HepG2 (cell line): ENCODE results near the gene BACH2. TPM values are rescaled to one million over a fixed set of nuclear protein-coding genes. Genes with fewer than 3 reads are reported as not detected.

ENCODE experiments used
- ATAC-seq: fragments of 200-7000 bp; cut with Tn5 transposase; 3 replicates; pipeline ENCODE4 v1.9.1; 2020; ENCODE audit warnings: mild to moderate bottlenecking, moderate library complexity
- BruUV-seq: library from RNA; stranded (reverse); fragments of 400-500 nt; replicated peaks from 2 replicates; lab custom pipeline; 2021; lab: Mats Ljungman, UMichigan
- CTCF ChIA-PET: fragments of 300-600 bp; formaldehyde crosslinking; extraction: SDS; loops from one replicate; lab custom pipeline; 2021; ENCODE audit warnings: low total read pairs, inconsistent platforms, low intra/inter-chr PET ratio; lab: Yijun Ruan, JAX
- POLR2A ChIA-PET: fragments of 350-600 bp; sonication (Branson Sonifier 250); formaldehyde crosslinking; loops from one replicate; lab custom pipeline; 2020; ENCODE audit warnings: antibody characterized with exemption, inconsistent platforms; lab: Yijun Ruan, JAX
- DNase-seq: peaks from one replicate; pipeline ENCODE4 v3.0.0-alpha.2; 2015; ENCODE audit warnings: low spot score
- FAIRE-seq: peaks from 3 replicates; lab custom pipeline; 2011; peaks lifted over from hg19 to GRCh38; lab: Jason Lieb, UNC
- H2AFZ ChIP-seq: one replicate; pipeline ENCODE4 v1.6.1; 2011; ENCODE audit warnings: low read length, inconsistent platforms
- H3K27ac ChIP-seq: fragments of 300-600 bp; 3 replicates; pipeline ENCODE4 v1.8.0; 2011; ENCODE audit warnings: mixed run types, mild to moderate bottlenecking, mixed read lengths, low read length, inconsistent platforms; ENCODE audit not compliant: insufficient read depth; ENCODE audit errors: extremely low read length
- H3K27me3 ChIP-seq, 2 experiments: fragments of 200-600 bp in 1 of 2; 2 replicates in 1 of 2; 3 replicates in 1 of 2; pipeline versions ENCODE4 v1.6.0 to v1.8.0; 2011; ENCODE audit warnings: low read length in 2 of 2, mild to moderate bottlenecking in 2 of 2, moderate library complexity in 2 of 2, inconsistent platforms in 1 of 2; ENCODE audit not compliant: insufficient read depth in 2 of 2, control insufficient read depth in 1 of 2
- H3K36me3 ChIP-seq, 2 experiments: fragments of 200-600 bp in 1 of 2; replicated peaks in 1 of 2; 2 replicates in 1 of 2; 3 replicates in 1 of 2; pipeline versions ENCODE4 v1.5.1 to v1.8.0; 2011; ENCODE audit warnings: low read length in 2 of 2, inconsistent platforms in 1 of 2; ENCODE audit not compliant: insufficient read depth in 2 of 2, control insufficient read depth in 1 of 2
- H3K4me1 ChIP-seq: 2 replicates; pipeline ENCODE4 v1.5.1; 2012; ENCODE audit warnings: low read length, inconsistent platforms; ENCODE audit not compliant: insufficient read depth
- H3K4me2 ChIP-seq: 2 replicates; pipeline ENCODE4 v1.6.0; 2011; ENCODE audit warnings: low read depth, low read length, inconsistent platforms
- H3K4me3 ChIP-seq, 3 experiments: fragments of 200-600 bp in 1 of 3; sonication (generic), shearing (Covaris generic) in 1 of 3; replicated peaks in 1 of 3; 2 replicates each; pipeline ENCODE4 v1.5.1; 2011 to 2016; ENCODE audit warnings: low read length in 3 of 3, inconsistent platforms in 2 of 3, low read depth in 2 of 3, mild to moderate bottlenecking in 2 of 3, control low read depth in 1 of 3, mixed read lengths in 1 of 3; ENCODE audit not compliant: insufficient read depth in 1 of 3
- H3K79me2 ChIP-seq: one replicate; pipeline ENCODE4 v1.6.1; 2011; ENCODE audit warnings: low read length, inconsistent platforms; ENCODE audit not compliant: insufficient read depth
- H3K9ac ChIP-seq: 2 replicates; pipeline ENCODE4 v1.6.0; 2011; ENCODE audit warnings: mild to moderate bottlenecking, low read depth, low read length, inconsistent platforms; ENCODE audit not compliant: insufficient read depth
- H3K9me3 ChIP-seq: 2 replicates; pipeline ENCODE4 v1.5.1; 2012; ENCODE audit warnings: mild to moderate bottlenecking, low read length
- H4K20me1 ChIP-seq: 2 replicates; pipeline ENCODE4 v1.6.0; 2011; ENCODE audit warnings: inconsistent platforms, mild to moderate bottlenecking, low read length, moderate library complexity; ENCODE audit not compliant: insufficient read depth
- ARHGAP35 ChIP-seq: sonication (generic); formaldehyde crosslinking; IDR thresholded peaks from 2 replicates; pipeline ENCODE4 v1.9.0; 2022; ENCODE audit warnings: mild to moderate bottlenecking, inconsistent platforms, moderate library complexity, missing genetic modification reagents, borderline replicate concordance
- RBM39 ChIP-seq: fragments of 200-400 bp; formaldehyde crosslinking; IDR thresholded peaks from one replicate; pipeline ENCODE4 v1.6.1; 2018; ENCODE audit warnings: antibody characterized with exemption, mild to moderate bottlenecking, low read depth, low read length; ENCODE audit not compliant: poor library complexity, severe bottlenecking
- ZNF12 ChIP-seq: sonication (generic); formaldehyde crosslinking; IDR thresholded peaks from 2 replicates; pipeline ENCODE4 v1.5.0; 2020; ENCODE audit warnings: missing genetic modification reagents
- ZNF382 ChIP-seq: sonication (generic); formaldehyde crosslinking; IDR thresholded peaks from 2 replicates; pipeline ENCODE4 v1.5.0; 2020; ENCODE audit warnings: missing genetic modification reagents, mild to moderate bottlenecking, borderline replicate concordance
- ZSCAN22 ChIP-seq: sonication (generic); formaldehyde crosslinking; IDR thresholded peaks from 2 replicates; pipeline ENCODE4 v1.4.0; 2020; ENCODE audit warnings: mild to moderate bottlenecking, missing genetic modification reagents
- WGBS: methylation state at CpG from one replicate; pipeline ENCODE4 v1.1.6; 2017; ENCODE audit warnings: low lambda C conversion rate; 5-methylcytosine and 5-hydroxymethylcytosine counted together
- in situ Hi-C: cut with HindIII; loops from 2 replicates; pipeline ENCODE4 v1.10.0; 2017; ENCODE audit warnings: low pct_unique_long_range_greater_than_20kb; ENCODE audit not compliant: extremely low pct_ligation_motif_present
- intact Hi-C: fragments of 100-400 bp; cut with micrococcal nuclease; formaldehyde crosslinking; loops from one replicate; pipeline ENCODE4 v1.10.0; 2022; ENCODE audit not compliant: unreplicated experiment
- polyA plus RNA-seq, 8 experiments: library from polyadenylated mRNA; depleted of rRNA in 3 of 8; stranded (reverse) in 7 of 8; unstranded in 1 of 8; fragments of >200 nt; fragmentation: Illumina TruSeq in 4 of 8; extraction: Trizol in 4 of 8; gene quantifications; 2 replicates each; pipeline versions ENCODE4 v1.2.1 to v1.2.3, GENCODE V29; 2011 to 2016; ENCODE audit warnings: low read depth in 4 of 8, missing spikeins in 1 of 8, mixed read lengths in 1 of 8; ENCODE audit not compliant: insufficient read depth in 1 of 8
- total RNA-seq, 5 experiments: library from RNA; depleted of rRNA; stranded (reverse); fragments of >200 nt; fragmentation: Illumina TruSeq; extraction: Trizol; gene quantifications; 2 replicates each; pipeline ENCODE4 v1.2.3, GENCODE V29; 2016; ENCODE audit warnings: low read depth in 1 of 5
- TF ChIP-seq, protein P1 (sequence below): sonication (generic); formaldehyde crosslinking; IDR thresholded peaks from 2 replicates; pipeline ENCODE4 v1.9.0; 2021; ENCODE audit warnings: missing genetic modification reagents, mild to moderate bottlenecking, borderline replicate concordance
- TF ChIP-seq, protein P2 (sequence below): IDR thresholded peaks from 2 replicates; pipeline ENCODE4 v1.6.1; 2018; ENCODE audit warnings: missing genetic modification reagents

BACH2 gene
- total and polyA plus RNA-seq, 2 of the 13 experiments (the other 11 are each of a cell fraction or from before 2014, with no cell fraction given), result 0.01 TPM; not detected in 1

DNA sequence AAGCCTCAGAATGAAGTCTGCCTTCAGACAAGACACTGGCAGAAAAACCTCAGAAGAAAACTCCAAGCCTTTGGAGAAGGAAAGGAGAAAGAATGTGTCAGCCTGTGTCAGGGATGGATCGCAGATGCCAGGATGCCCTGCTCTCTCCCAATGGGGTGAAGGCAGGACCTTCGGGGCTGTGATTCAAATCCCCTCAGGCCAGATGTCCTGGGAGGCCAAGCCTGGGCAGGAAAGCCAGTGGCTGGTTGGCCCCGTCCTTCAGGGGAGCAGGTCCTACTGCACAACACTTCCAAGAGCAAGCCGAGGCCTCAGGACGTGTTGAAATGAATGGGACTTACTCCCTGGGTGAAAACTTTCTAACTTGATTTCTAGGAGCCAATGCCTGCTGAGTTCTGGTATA, 365.9 kb downstream of the BACH2 start (continued):
- no peak for TF ChIP-seq ARHGAP35 (CRISPR knock-in tag)

DNA sequence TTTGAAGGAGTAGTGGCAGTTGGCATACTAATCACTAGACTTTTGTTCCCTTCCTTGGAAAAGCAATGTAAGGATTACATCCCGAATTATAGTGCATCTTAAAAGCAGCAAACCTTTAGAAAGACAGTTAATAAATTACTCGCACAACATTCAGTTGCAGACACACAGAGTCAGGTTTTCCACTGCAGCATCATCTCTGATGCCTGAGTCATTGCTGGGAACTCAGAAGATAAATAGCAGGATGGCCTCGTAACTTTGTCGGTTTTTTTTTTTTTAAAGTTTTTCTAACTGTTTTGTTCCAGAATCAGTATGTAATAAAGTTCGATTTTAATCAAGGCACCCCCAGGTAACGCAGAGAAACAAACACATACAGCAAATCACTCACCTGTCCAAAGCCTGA, 368.0 kb downstream of the BACH2 start:
- H3K36me3 ChIP-seq, result no peaks in the 10 kb centered on the region
- H3K9me3 ChIP-seq, result no peaks in the 10 kb centered on the region
- no peak overlapping the region for H3K4me3 ChIP-seq
- 7% methylated on average over 6 of the region's 6 CpGs for WGBS
- POLR2A ChIA-PET, result no interaction called here
- no peak for ATAC-seq
- TF ChIP-seq ZSCAN22 (CRISPR knock-in tag) (no peak), ZNF382 (no peak), RBM39 (no peak), ZNF12 (CRISPR knock-in tag) (no peak)
- TF ChIP-seq, protein P1, sequence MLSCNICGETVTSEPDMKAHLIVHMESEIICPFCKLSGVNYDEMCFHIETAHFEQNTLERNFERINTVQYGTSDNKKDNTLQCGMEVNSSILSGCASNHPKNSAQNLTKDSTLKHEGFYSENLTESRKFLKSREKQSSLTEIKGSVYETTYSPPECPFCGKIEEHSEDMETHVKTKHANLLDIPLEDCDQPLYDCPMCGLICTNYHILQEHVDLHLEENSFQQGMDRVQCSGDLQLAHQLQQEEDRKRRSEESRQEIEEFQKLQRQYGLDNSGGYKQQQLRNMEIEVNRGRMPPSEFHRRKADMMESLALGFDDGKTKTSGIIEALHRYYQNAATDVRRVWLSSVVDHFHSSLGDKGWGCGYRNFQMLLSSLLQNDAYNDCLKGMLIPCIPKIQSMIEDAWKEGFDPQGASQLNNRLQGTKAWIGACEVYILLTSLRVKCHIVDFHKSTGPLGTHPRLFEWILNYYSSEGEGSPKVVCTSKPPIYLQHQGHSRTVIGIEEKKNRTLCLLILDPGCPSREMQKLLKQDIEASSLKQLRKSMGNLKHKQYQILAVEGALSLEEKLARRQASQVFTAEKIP (CRISPR knock-in tag), result no peak
- TF ChIP-seq, protein P2, sequence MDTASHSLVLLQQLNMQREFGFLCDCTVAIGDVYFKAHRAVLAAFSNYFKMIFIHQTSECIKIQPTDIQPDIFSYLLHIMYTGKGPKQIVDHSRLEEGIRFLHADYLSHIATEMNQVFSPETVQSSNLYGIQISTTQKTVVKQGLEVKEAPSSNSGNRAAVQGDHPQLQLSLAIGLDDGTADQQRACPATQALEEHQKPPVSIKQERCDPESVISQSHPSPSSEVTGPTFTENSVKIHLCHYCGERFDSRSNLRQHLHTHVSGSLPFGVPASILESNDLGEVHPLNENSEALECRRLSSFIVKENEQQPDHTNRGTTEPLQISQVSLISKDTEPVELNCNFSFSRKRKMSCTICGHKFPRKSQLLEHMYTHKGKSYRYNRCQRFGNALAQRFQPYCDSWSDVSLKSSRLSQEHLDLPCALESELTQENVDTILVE, result no peak
- TF ChIP-seq, all 625 proteins: peak for 0
- CTCF ChIA-PET, result no interaction called here
- in situ Hi-C loops (no loop called here), intact Hi-C loops (loop anchor here (10.0 kb wide), 1 partner anchor 1266 kb away; no protein-coding TSS in a partner anchor)
- FAIRE-seq, result no peak
- Histone ChIP-seq H3K4me1 (no peaks in the 10 kb centered on the region), H3K79me2 (no peaks in the 10 kb centered on the region), H3K27me3 (peaks cover 4 to 53% of the 10 kb centered on the region in 2 experiments; a peak in 4 of 5 replicates), H3K9ac (no peak overlapping the region), H3K4me2 (no peak overlapping the region), H2AFZ (no peak overlapping the region), H4K20me1 (no peaks in the 10 kb centered on the region), H3K27ac (no peak overlapping the region)
- no peak for DNase-seq
- no TSS peak for BruUV-seq
